CD4-positive, alpha-beta T cell (primary cell): ENCODE data around the gene CDKAL1. TPM values are rescaled to one million over a fixed set of nuclear protein-coding genes. Genes with fewer than 3 reads are reported as not detected.
"Not testable (repeated sequence)": the region's sequence is repeated elsewhere in the genome, so short reads cannot be mapped to it uniquely, and the experiment has no call there.

Experiments used
- ATAC-seq: fragments of 200-7000 bp; cut with Tn5 transposase; one replicate; pipeline ENCODE4 v1.10.0; 2022; ENCODE audit warnings: mild to moderate bottlenecking; ENCODE audit not compliant: poor library complexity
- CTCF ChIA-PET: fragments of 350-600 bp; sonication (Branson Sonifier 250); formaldehyde crosslinking; loops from one replicate; lab custom pipeline; 2021; ENCODE audit warnings: antibody characterized with exemption, inconsistent platforms; lab: Charles Lee
- POLR2A ChIA-PET: fragments of 350-600 bp; sonication (Branson Sonifier 250); formaldehyde crosslinking; loops from one replicate; lab custom pipeline; 2021; ENCODE audit warnings: antibody characterized with exemption, inconsistent platforms; lab: Charles Lee
- DNase-seq, 14 experiments: peaks; one replicate each; pipeline ENCODE4 v3.0.0-alpha.2; 2013 to 2020; ENCODE audit warnings: mixed read lengths in 2 of 14
- H3K27ac ChIP-seq, 2 donors: one replicate each; pipeline versions ENCODE4 v1.5.1 to v1.7.0; 2013; ENCODE audit warnings: low read length in 2 of 2, low read depth in 1 of 2, mild to moderate bottlenecking in 1 of 2
- H3K27me3 ChIP-seq, 2 experiments: 1 replicate in 1 of 2; 2 replicates in 1 of 2; pipeline versions ENCODE4 v1.6.1 to v1.7.0; 2013; ENCODE audit warnings: low read length in 2 of 2, control low read depth in 1 of 2, mild to moderate bottlenecking in 1 of 2, moderate library complexity in 1 of 2; ENCODE audit not compliant: insufficient read depth in 2 of 2, control insufficient read depth in 1 of 2
- H3K36me3 ChIP-seq: one replicate; pipeline ENCODE4 v1.6.1; 2013; ENCODE audit warnings: low read length, control low read depth; ENCODE audit not compliant: insufficient read depth
- H3K4me1 ChIP-seq: one replicate; pipeline ENCODE4 v1.6.1; 2013; ENCODE audit warnings: low read length, control low read depth; ENCODE audit not compliant: insufficient read depth
- H3K4me3 ChIP-seq: one replicate; pipeline ENCODE4 v1.5.1; 2013; ENCODE audit warnings: mild to moderate bottlenecking, low read length, moderate library complexity
- H3K9me3 ChIP-seq, 2 experiments: 1 replicate in 1 of 2; 2 replicates in 1 of 2; pipeline versions ENCODE4 v1.6.1 to v1.7.0; 2013; ENCODE audit warnings: low read length in 2 of 2, mild to moderate bottlenecking in 2 of 2, control low read depth in 1 of 2, moderate library complexity in 1 of 2; ENCODE audit not compliant: control insufficient read depth in 1 of 2, insufficient read depth in 1 of 2
- H3K27ac Mint-ChIP-seq: one replicate; pipeline ENCODE4 v1.8.0; 2020; ENCODE audit warnings: mixed read lengths
- H3K27me3 Mint-ChIP-seq: one replicate; pipeline ENCODE4 v1.8.0; 2021; ENCODE audit warnings: mixed read lengths
- H3K36me3 Mint-ChIP-seq: one replicate; pipeline ENCODE4 v1.8.0; 2021; ENCODE audit warnings: low read depth, mixed read lengths
- H3K4me1 Mint-ChIP-seq: one replicate; pipeline ENCODE4 v1.8.0; 2021; ENCODE audit warnings: low read depth, mixed read lengths
- H3K4me3 Mint-ChIP-seq: one replicate; pipeline ENCODE4 v1.8.0; 2020; ENCODE audit warnings: mild to moderate bottlenecking, mixed read lengths
- H3K9me3 Mint-ChIP-seq: one replicate; pipeline ENCODE4 v1.8.0; 2020; ENCODE audit warnings: mixed read lengths
- CTCF ChIP-seq: fragments of 200-600 bp; IDR thresholded peaks from one replicate; pipeline ENCODE4 v1.8.0; 2022; ENCODE audit warnings: antibody characterized with exemption, mild to moderate bottlenecking
- intact Hi-C, 2 experiments: fragments of 100-400 bp; cut with DNase I in 1 of 2; cut with micrococcal nuclease in 1 of 2; formaldehyde crosslinking; loops; one replicate each; pipeline versions ENCODE4 v1.15.1 to v1.9.0; 2023 to 2025; cut with DNase I, micrococcal nuclease
- total RNA-seq, 174 experiments: library from RNA in 2 of 174; stranded (reverse) in 2 of 174; gene quantifications; one replicate each; pipeline ENCODE4 v1.2.3 and lab custom pipeline; 2021 to 2026

Gene CDKAL1
- total RNA-seq, 2 experiments from 2014 or later, result 21.3 to 23.9 TPM

GRCh38 chr6:20751293-20751935 lies 217.2 kb downstream of the CDKAL1 start:
- H3K36me3 Mint-ChIP-seq, result peaks cover 43% of the 10 kb centered on the region
- no peak overlapping the region for H3K4me3 ChIP-seq
- no peak for DNase-seq
- ATAC-seq, result no peak
- H3K9me3 Mint-ChIP-seq, result peaks cover 4% of the 10 kb centered on the region
- no peaks in the 10 kb centered on the region for H3K27me3 ChIP-seq
- no peak overlapping the region for H3K27ac Mint-ChIP-seq
- no peaks in the 10 kb centered on the region for H3K36me3 ChIP-seq
- H3K4me3 Mint-ChIP-seq, result no peak overlapping the region
- H3K27ac ChIP-seq, result no peak overlapping the region
- CTCF ChIA-PET, result no interaction called here
- intact Hi-C loops, result no loop called here
- H3K4me1 ChIP-seq, result no peaks in the 10 kb centered on the region
- no peaks in the 10 kb centered on the region for H3K27me3 Mint-ChIP-seq
- H3K4me1 Mint-ChIP-seq, result peaks cover 6% of the 10 kb centered on the region
- peaks cover 0 to 6% of the 10 kb centered on the region in 2 experiments for H3K9me3 ChIP-seq
- POLR2A ChIA-PET, result no interaction called here
- no peak for TF ChIP-seq CTCF

- Histone ChIP-seq H3K4me3 (no peak overlapping the region), H3K27me3 (no peaks in the 10 kb centered on the region), H3K4me1 (no peaks in the 10 kb centered on the region), H3K9me3 (peaks cover 0 to 6% of the 10 kb centered on the region in 2 experiments), H3K36me3 (peaks cover 5% of the 10 kb centered on the region), H3K27ac (no peak overlapping the region)
- ChIA-PET CTCF (no interaction called here), POLR2A (no interaction called here)
- peaks cover 4% of the 10 kb centered on the region for H3K9me3 Mint-ChIP-seq
- DNase-seq (no peak), ATAC-seq (no peak)
- no peak for TF ChIP-seq CTCF
- no peak overlapping the region for H3K4me3 Mint-ChIP-seq
- peaks cover 69% of the 10 kb centered on the region for H3K36me3 Mint-ChIP-seq
- peaks cover 6% of the 10 kb centered on the region for H3K4me1 Mint-ChIP-seq
- no peak overlapping the region for H3K27ac Mint-ChIP-seq
- intact Hi-C loops, result no loop called here
- H3K27me3 Mint-ChIP-seq, result no peaks in the 10 kb centered on the region
These were observed 221.4 kb downstream of the CDKAL1 start for GRCh38 chr6:20755631-20756030.

DNA sequence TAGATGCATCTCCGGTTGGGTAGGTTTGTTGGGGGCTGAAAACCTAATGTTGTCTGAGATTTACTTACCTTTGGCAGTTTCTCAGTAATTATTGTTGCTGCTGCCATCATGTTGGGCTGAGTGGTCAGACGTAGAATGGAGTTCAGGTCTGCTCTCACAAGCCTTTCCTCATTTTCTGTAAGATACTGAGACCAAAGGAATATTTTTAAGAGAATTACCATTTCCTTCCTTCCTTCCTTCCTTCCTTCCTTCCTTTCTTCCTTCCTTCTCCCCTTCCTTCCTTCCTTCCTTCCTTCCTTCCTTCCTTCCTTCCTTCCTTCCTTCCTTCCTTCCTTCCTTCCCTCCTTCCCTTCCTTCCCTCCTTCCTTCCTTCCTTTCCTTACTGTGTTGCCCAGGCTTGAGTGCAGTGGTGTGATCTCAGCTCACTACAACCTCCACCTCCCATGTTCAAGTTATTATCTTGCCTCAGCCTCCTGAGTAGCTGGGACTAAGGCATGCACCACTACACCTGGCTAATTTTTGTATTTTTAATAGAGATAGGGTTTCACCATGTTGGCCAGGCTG lies 222.4 kb downstream of the CDKAL1 start:
- H3K36me3 Mint-ChIP-seq, result peaks cover 66% of the 10 kb centered on the region

More for the DNA sequence above, 222.4 kb downstream of the CDKAL1 start:
- ATAC-seq, H3K4me3 Mint-ChIP-seq, H3K4me3 ChIP-seq, H3K4me1 ChIP-seq, CTCF ChIA-PET, H3K27ac ChIP-seq, H3K27me3 Mint-ChIP-seq, H3K9me3 ChIP-seq, H3K36me3 ChIP-seq, POLR2A ChIA-PET, intact Hi-C loops, H3K4me1 Mint-ChIP-seq, H3K27ac Mint-ChIP-seq, DNase-seq, H3K9me3 Mint-ChIP-seq, H3K27me3 ChIP-seq: not testable (repeated sequence)
